ENCODE measurements around the gene SIKE1.
"Not testable (repeated sequence)": the region's sequence is repeated elsewhere in the genome, so short reads cannot be mapped to it uniquely, and the experiment has no call there.

Gene SIKE1

DNA sequence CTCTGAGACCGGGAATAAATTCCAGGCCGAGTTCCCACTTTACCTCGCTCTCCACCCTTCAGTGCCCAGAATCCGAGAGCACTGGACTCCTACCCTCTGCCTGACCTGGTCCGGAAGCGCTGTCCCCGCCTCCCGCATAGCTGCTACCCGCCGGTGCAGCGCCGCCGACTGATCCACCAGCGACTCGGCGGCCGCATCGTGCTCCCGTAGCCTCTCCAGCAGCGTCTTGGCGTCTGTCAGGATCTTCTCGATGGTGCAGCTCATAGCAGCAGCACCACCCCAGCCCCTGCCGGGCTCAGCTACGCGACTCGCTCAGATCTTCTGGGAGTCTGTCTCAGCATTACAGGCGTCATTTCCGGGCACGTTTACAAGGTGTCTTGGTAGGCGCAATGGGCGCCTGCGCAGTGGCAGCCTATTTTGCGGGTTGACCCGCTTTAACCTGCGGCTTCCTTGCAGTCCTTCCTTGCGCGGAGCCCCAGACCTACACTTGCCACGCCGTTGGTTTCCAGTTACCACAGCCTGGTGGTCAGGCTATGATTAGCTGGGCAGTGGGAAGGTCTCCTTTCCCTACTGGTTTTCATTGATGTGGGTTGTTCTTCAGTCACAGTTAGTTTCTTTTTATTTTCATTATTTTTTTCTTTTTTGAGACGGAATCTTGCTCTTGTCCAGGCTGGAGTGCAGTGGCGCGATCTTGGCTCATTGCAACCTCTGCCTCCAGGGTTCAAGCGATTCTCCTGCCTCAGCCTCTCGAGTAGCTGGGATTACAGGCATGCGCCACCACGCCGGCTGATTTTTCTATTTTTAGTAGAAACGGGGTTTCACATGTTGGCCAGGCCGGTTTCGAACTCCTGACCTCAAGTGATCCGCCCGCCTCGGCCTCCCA, at the start of gene SIKE1:
Gene SIKE1, minus strand, starts transcription at position 342 of the 883 bp plus-strand sequence. Its CDS starts 78 bp downstream, at position 264.
- peak; percentile 86 for DNase-seq (ENCODE audit: low read depth)

DNA sequence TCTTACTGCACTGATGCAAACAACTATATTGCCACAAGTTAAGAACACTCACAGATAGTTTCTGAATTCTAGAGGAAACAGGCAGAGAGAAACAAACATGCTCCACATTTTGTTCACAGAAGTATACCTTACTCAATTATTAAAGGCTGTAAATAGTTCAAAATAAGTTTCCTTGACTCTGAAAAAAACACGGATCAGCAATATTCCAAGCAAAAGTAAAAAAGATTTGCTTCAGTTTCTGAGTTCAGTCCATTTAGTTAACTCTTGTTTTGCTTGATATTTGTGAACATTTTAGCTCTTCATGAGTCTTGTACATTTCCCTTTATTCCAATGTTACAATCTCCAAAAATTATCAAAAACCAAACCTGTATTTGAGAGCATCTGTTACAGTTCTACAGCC, 49.6 kb upstream of the SIKE1 start:
- not testable (repeated sequence) for DNase-seq (ENCODE audit: low read depth)

DNA sequence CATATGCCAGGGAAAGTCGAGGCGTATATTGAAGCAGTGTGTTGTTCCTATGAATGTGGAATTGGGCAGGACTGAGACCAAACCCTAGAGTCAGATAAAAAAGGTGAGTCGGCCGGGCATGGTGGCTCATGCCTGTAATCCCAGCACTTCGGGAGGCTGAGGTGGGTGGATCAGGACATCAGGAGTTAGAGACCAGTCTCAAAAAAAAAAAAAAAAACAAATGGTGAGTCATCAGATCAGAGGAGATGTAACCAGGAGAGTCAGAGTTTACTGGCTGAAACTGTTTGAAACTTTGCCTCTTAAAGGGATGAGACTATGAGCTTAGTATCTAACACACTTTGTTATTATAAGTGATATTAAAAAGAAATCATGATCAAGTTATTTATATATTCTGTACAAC, 47.8 kb upstream of the SIKE1 start:
- no peak for DNase-seq (ENCODE audit: low read depth)

DNA sequence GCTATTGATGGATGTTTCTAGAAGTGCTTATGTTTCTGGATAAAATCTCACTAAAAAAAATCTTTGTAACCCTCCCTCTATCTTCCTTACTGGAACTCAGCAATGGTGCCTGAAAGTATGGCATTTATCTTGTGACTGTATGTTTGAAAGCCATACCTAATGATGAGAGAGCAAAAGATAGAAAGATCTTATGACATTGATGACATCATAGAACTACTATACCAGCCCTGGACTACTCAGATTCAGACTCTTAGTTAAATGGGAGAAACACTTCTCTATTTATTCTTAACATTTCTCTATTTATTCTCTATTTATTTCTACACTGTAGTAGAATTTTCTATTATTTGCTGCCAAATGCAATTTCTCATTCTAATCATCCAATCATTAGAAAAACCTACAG, 41.5 kb upstream of the SIKE1 start:
- no peak for DNase-seq (ENCODE audit: low read depth)

DNA sequence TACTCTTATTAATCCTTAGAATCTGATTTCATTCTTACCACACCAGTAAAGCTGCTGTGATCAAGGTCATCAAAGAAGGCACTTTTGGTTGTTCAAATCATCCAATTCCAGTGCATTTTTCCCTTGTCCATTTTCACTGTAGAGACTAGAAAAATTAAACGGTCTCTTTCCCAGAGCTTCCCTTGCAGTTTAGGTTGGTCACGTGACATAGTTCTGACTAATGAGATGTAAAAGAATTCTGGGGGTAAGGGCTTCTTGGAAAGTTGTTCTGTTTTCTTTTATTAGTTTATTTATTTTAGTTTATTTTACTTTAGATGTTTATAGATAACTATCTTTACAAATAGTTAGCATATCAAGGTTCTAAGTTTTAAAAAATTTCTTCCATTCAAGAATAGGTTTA, 39.9 kb upstream of the SIKE1 start:
- no peak for DNase-seq (ENCODE audit: low read depth)

DNA sequence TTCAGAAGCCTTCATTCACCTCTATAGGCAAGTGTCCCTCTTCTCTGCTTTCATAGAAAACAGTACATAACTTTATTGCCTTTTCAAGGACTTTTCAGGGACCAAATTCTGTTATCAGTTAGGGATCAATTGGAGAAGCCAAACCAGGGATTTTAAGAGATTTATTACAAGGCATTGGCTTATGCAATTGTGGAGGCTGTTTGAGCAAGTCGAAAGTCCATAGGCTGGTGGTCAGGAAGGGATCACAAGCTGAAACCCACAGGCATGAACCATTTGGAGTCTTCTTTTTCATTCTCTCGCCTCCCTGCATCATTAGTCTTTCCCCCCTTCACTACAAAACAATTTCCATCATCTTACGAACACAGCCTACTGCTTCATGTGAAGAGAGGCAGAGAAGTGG, 39.4 kb upstream of the SIKE1 start:
- DNase-seq (ENCODE audit: low read depth) = no peak

DNA sequence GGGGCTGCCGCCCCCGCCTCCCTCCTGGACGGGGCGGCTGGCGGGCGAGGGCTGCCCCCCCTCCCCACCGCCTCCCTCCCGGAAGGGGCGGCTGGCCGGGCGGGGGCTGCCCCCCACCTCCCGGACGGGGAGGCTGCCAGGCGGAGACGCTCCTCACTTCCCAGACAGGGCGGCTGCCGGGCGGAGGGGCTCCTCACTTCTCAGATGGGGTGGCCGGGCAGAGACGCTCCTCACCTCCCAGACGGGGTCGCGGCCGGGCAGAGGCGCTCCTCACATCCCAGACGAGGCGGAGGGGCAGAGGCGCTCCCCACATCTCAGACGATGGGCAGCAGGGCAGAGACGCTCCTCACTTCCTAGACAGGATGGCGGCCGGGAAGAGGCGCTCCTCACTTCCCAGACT, 24.0 kb upstream of the SIKE1 start:
- not testable (repeated sequence) for DNase-seq (ENCODE audit: low read depth)

DNA sequence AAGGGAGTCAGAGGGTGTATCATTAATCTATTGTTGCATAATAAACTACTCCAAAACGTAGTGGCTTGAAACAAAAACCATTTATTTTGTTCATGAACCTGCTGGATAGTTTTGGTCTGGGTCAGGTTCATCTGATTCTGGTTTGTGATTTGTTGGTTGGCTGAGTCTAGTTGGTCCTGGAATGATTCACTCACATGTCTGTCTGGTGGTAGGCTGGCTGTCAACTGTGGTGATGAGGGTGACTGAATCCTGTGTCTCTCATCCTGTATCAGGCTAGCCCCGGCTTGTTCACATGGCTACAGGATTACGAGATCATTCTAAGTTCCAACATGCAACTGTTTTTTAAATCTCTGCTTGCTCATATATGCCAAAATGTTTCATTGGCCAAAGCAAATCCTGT, 22.5 kb upstream of the SIKE1 start:
- no peak for DNase-seq (ENCODE audit: low read depth)

DNA sequence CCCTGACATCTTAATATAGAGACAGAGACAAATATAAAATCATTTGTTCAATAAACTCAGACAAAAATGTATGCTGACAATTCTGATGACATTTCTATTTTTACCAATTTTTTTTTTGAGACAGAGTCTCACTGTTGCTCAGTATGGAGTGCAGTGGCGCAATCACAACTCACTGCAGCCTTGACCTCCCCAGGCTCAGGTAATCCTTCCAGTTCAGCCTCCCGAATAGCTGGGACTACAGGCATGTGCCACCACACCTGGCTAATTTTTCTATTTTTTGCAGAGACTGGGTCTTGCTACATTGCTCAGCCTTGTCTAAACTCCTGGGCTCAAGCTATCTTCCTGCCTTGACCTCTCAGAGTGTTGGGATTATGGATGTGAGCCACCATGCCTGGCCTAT, 13.6 kb upstream of the SIKE1 start:
- DNase-seq (ENCODE audit: low read depth) = no peak

DNA sequence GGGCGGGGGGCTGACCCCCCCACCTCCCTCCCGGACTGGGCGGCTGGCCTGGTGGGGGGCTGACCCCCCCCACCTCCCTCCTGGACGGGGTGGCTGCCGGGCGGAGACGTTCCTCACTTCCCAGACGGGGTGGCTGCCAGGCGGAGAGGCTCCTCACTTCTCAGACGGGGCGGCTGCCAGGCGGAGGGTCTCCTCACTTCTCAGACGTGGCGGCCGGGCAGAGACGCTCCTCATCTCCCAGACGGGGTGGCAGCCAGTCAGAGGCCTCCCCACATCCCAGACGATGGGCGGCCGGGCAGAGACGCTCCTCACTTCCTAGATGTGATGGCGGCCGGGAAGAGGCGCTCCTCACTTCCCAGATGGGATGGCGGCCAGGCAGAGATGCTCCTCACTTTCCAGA, 10.1 kb upstream of the SIKE1 start:
- not testable (repeated sequence) for DNase-seq (ENCODE audit: low read depth)

DNA sequence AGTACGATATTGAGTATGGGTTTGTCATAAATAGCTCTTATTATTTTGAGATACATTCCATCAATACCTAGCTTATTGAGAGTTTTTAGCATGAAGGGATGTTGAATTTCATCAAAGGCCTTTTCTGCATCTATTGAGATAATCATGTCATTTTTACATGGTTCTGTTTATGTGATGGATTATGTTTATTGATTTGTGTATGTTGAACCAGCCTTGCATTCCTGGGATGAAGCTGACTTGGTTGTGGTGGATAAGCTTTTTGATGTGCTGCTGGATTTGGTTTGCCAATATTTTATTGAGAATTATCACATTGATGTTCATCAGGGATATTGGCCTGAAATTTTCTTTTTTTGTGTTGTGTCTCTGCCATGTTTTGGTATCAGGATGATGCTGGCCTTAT, 6.0 kb upstream of the SIKE1 start:
- not testable (repeated sequence) for DNase-seq (ENCODE audit: low read depth)

DNA sequence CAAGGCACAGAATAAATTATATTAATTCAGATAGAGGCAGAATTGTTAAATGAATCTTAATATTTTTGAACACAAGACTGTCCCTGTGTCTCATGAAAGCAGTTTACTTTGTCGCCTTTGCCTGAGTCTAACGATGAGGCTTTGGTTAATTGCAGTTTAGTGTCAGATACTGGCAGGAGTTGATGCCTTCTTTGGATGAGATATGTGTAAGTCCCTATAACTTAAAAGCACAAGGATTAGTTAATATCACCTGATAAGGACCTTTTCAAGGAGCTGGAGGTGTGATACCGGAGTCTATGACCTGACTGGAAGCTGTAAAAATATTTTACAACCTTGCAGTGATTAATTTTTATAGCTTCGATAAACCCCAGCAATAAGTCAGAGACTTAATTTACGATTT, 2.0 kb upstream of the SIKE1 start:
- no peak for DNase-seq (ENCODE audit: low read depth)

DNA sequence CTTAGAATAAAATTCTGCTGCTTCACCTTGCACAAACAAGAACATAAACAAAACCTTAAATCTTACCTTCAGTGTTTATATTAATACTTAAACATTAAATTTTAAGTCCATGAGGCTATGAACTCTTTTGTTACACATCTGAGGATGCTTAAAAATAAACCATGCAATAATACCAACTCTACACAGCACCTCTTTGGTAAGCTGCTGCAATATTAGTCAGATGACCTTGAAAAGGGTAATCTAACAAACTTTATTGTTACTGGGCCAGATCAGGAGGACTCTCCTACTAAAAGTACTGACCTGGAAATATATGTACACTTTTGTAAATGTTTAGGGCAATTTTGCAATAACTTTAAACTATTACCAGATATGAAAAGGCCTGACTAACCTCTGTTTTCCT, 763 bp downstream of the SIKE1 start:
- no peak for DNase-seq (ENCODE audit: low read depth)

DNA sequence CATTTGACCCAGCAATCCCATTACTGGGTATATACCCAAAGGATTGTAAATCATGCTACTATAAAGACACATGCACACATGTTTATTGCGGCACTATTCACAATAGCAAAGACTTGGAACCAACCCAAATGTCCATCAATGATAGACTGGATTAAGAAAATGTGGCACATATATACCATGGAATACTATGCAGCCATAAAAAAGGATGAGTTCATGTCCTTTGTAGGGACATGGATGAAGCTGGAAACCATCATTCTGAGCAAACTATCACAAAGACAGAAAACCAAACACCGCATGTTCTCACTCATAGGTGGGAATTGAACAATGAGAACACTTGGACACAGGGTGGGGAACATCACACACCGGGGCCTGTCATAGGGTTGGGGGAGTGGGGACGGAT, 3.8 kb downstream of the SIKE1 start:
- not testable (repeated sequence) for DNase-seq (ENCODE audit: low read depth)

DNA sequence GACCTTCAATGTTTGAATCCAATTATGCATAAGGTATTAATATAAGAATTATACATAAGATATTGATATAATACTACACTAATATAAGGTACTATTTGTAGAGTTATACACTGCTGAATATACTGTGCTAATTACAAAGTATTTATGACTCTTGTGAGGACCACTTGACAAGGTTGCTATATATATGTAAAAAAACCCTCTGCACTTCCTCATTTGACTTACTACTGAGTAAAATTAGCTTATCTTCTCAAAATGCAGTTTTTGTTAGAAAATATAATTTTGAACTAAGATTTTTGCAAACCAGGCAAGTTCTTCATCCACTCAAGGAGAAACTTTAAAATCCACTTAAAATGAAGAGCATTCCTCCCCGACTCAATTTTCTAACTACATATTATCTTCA, 8.5 kb downstream of the SIKE1 start:
- no peak for DNase-seq (ENCODE audit: low read depth)

DNA sequence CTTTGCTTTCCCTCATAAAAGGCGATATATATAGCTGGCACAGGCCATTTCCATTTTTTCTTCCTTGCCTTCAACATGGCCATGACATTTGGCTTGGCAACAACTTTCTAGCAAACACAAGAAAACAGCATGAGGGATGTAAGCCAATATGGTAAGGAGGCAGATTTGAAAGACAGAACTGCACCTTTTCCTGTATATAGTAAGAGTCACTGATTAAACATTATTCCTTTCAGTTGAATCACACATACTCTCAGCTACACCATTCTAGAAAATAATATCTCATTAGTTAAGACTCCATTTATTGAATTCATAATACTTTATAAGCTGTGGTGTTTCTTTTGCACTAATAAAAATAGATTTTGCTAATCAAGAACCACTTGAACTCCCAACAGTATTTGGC, 9.5 kb downstream of the SIKE1 start:
- DNase-seq (ENCODE audit: low read depth) = no peak

DNA sequence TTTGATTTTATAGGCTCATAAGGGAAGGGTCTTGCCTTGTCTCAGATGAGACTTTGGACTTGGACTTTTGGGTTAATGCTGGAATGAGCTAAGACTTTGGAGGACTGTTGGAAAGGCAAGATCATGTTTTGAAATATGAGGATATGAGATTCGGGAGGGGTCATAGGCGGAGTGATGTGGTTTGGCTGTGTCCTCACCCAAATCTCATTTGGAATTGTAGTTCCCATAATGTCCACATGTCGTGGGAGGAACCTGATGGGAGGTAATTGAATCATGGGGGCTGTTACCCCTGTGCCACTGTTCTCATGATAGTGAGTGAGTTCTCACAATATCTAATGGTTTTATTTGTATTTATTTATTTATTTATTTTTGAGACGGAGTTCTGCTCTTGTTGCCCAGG, 15.8 kb downstream of the SIKE1 start:
- DNase-seq (ENCODE audit: low read depth) = no peak

DNA sequence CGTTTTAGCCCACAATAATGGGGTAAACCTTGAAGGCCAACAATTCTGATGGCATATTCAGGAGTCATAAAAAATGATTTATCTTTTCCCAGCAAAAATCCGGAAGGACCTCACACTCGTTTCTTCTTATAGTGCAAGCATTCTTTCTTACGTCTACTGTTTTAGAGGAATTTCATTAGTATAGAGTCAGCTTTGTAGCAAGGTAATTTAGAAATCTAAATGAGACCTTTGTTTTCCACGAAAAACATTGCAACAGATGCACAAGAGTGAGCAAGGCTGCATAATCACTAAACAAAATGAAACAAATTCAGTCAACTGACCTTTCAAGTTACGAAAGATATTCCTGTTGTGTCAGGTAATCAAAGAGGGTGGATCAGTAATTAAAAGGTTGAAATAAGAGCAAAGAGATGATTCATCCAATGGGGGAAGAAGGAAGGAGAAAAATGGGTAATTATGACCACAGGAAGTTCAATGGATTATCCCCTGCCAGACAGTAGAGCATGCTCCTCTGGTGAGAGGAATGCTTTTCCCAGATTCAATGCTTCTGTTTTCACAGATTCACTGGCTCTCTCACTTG, 22.1 kb downstream of the SIKE1 start:
- no peak for DNase-seq (ENCODE audit: low read depth)

DNA sequence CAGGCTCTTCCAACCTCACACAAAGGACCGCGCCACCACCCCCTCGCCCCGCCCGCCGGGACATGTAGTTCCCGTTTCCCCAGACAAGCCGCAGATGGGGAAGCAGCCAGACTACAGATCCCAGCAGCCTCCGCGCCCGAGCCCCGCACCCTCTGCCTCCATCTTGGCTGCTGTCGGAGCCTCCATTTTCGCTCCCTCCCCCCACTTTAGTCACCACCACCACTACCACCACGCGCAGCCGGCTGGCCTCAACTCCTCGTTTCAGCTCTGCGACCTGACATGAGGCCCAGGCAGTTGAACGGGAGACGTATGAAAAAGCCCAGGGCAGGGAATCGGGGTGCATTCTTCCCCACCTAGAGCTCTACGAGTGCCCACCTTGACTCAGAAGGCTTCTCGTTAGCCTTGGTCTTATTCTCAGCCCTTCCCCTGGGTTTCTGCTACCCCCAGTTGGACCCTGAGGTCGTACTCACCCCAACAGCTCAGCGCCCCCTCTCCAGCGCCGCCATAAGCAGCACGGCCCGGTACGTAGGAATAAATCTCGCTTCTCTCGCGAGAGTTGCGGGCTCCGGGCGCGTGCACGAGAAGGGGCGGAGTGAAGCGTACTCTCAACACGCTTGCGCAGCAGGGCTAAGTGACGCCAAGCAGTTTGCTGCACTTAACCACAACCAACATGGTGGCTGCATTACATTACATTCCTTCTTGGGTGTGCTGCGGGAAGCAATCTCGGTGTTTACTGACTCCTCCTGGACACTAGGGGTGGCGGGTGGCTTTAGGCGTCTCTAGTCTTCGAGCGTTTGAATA, 22.8 kb downstream of the SIKE1 start, which contains the start of gene CSDE1:
Gene CSDE1, minus strand, starts transcription at position 530 of the 801 bp plus-strand sequence. CDS start 18,094 bp downstream, outside the sequence.
- peak; percentile 93 for DNase-seq (ENCODE audit: low read depth)

DNA sequence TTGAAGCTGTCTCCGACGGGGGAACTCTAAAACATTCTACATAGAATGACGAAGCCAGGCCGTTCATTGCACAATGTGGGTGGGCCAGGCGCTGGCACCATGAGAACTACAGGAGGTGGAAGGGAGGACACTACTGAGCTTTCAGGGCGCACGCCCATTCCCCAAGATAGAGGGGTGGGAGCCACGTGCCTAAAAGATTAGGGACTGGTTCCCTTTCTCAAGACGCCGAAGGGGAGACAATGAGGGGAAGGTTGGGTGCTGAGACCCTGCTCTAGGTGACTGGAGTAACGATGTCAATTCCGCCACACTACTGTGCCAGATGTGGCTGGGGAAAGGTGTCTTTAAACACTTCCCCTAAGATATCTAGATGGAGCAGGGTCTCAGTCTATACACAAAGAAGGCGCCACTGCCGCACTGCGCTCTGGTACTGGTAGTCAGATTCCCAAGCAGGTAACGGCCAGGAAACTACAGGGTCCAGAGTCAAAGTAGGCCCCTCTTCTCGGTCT, 23.5 kb downstream of the SIKE1 start:
- no peak for DNase-seq (ENCODE audit: low read depth)

DNA sequence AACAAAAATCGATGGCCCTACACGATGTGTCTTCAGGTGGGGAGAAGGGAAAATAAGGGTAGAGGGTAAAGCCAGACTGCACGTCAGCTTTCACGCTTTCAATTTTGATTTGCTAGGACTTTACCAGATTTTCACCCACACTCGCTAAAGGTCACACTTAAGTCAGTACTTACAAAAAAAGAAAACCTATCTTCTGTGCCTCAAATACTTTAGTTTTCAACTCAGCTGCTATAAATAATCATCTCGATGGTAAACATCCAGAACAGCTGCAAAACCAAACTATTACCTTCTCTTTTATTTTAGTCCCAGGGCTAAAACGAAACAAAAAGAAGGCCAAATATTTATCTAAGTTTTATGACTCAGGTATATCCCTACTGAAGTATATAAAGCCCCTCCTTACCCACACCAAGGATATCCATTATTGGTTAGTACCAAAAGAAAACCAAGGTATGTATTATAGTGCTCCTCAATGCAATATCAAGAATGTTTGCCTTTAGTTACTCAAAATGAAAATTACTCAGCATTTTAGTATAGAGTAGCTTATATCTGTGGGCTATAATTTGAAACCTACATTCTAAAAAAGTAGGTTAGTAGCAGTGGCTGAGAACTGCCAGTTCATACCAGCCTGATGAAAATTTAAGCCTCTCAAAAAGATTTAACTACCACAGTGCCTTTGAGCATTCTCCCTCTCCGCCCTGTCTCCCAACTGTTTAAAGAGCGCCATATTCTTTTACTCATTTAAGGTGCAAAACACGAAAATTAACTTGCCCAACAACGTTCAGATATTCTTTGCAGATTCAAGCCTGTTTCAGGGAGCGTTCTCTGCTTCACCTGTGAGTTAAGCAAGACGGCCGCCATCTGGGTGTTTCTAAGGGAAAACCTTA, 24.2 kb downstream of the SIKE1 start:
- DNase-seq (ENCODE audit: low read depth) = no peak
